ENCODE data around the gene SCLT1. TPM values are rescaled to one million over a fixed set of nuclear protein-coding genes. Genes with fewer than 3 reads are reported as not detected.

SCLT1 gene
- total RNA-seq, 1 donor from 2014 or later = 24.1 TPM

DNA sequence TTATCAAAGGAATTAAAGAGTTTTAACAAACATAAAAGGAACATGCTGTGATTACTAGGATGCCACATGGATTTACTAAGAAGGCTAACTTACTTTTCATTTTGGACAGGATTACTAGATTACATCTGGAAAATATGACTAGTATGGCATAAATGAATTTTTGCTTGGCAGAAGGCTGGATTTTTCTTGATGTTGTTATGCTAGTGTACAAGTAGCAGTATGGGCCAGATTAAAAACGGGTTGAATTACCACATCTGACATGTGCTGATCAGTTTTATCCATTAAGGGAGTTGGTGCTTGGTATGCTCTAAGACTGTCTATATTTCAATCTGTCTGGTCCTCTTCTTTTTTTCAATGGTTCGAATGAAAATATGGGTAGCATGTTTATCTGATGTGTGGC, 213.4 kb downstream of the SCLT1 start:
- DNase-seq (ENCODE audit: low spot score) = no peak
- no peaks in the 10 kb centered on the region for H3K9me3 Mint-ChIP-seq
- intact Hi-C loops (cut with micrococcal nuclease) = no loop called here
- no peak overlapping the region for H3K27ac Mint-ChIP-seq
- peaks cover 16% of the 10 kb centered on the region for H3K36me3 Mint-ChIP-seq (ENCODE audit: low read depth)
- H3K4me1 Mint-ChIP-seq (ENCODE audit: low read depth) = no peaks in the 10 kb centered on the region
- no peak overlapping the region for H3K4me3 Mint-ChIP-seq (ENCODE audit: low read depth)
- H3K27me3 Mint-ChIP-seq (ENCODE audit: low read depth) = no peaks in the 10 kb centered on the region

- H3K4me1 Mint-ChIP-seq (ENCODE audit: low read depth) = no peaks in the 10 kb centered on the region
- H3K36me3 Mint-ChIP-seq (ENCODE audit: low read depth) = peaks cover 17% of the 10 kb centered on the region
- H3K27ac Mint-ChIP-seq = no peak overlapping the region
- H3K4me3 Mint-ChIP-seq (ENCODE audit: low read depth) = no peak overlapping the region
- H3K9me3 Mint-ChIP-seq = no peaks in the 10 kb centered on the region
- no peaks in the 10 kb centered on the region for H3K27me3 Mint-ChIP-seq (ENCODE audit: low read depth)
- intact Hi-C loops (cut with micrococcal nuclease) = no loop called here
- no peak for DNase-seq (ENCODE audit: low spot score)
Observed at GRCh38 chr4:128879283-128879682, 214.1 kb downstream of the SCLT1 start.

DNA sequence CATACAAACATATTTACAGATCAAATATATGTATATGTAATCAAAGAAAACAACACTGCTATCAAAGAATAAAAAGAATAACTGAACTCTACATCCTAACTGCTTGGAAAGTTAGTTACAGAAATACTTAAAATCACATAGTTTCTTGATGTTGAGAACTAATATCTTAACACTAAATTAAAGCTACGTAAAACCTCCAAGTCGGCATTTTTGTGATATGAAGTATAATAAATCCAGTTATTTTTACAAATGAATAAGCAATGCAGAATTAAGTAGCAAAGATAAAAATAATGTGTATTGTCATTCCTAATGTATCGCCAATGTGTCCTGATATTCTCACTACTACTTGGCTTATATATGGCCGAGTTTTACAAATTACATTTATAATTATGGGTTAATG, 215.4 kb downstream of the SCLT1 start:
- H3K4me3 Mint-ChIP-seq (ENCODE audit: low read depth) = no peak overlapping the region
- no peak overlapping the region for H3K27ac Mint-ChIP-seq
- H3K36me3 Mint-ChIP-seq (ENCODE audit: low read depth) = peaks cover 23% of the 10 kb centered on the region
- DNase-seq (ENCODE audit: low spot score) = no peak
- no peaks in the 10 kb centered on the region for H3K27me3 Mint-ChIP-seq (ENCODE audit: low read depth)
- H3K4me1 Mint-ChIP-seq (ENCODE audit: low read depth) = no peaks in the 10 kb centered on the region
- no peaks in the 10 kb centered on the region for H3K9me3 Mint-ChIP-seq
- intact Hi-C loops (cut with micrococcal nuclease) = no loop called here

DNA sequence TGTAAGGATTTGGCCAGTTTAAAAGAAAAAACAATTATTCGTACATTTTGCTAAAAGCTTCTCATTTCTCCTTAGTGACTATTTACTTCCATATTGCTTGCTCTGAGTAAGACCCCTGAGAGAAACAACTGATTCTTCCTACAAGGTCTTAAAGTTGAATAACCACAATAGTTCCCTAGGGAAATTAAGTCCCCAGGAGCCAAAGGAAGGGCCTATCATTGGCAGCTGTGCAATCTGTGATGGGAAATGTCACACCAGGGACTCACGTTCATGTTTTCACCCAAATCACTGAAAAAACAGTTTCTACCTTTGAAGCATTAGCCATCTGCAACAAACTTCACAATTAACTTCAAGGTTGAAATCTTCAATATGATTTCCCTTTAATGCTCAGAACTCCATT, 217.1 kb downstream of the SCLT1 start:
- H3K4me1 Mint-ChIP-seq (ENCODE audit: low read depth) = no peaks in the 10 kb centered on the region
- no peak for DNase-seq (ENCODE audit: low spot score)
- no peak overlapping the region for H3K4me3 Mint-ChIP-seq (ENCODE audit: low read depth)
- no peaks in the 10 kb centered on the region for H3K9me3 Mint-ChIP-seq
- peaks cover 35% of the 10 kb centered on the region for H3K36me3 Mint-ChIP-seq (ENCODE audit: low read depth)
- H3K27me3 Mint-ChIP-seq (ENCODE audit: low read depth) = no peaks in the 10 kb centered on the region
- intact Hi-C loops (cut with micrococcal nuclease) = no loop called here
- no peak overlapping the region for H3K27ac Mint-ChIP-seq

DNA sequence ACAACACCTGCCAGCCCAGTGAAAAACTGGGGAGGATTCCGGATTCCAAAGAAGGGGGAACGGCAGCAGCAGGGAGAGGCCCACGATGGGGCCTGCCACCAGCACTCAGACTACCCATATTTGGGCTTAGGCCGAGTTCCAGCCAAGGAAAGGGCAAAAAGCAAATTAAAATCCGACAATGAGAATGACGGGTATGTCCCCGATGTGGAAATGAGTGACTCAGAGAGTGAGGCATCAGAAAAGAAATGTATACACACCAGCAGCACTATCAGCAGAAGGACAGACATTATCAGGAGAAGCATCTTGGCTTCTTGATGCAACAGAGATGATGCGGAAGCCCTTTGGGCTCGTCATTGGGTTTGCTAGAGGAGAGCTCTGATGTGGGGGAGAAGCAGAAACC, 221.4 kb downstream of the SCLT1 start:
- intact Hi-C loops (cut with micrococcal nuclease) = no loop called here
- Mint-ChIP-seq H3K4me3 (ENCODE audit: low read depth) (no peak overlapping the region), H3K36me3 (ENCODE audit: low read depth) (peaks cover 67% of the 10 kb centered on the region), H3K27me3 (ENCODE audit: low read depth) (no peaks in the 10 kb centered on the region), H3K27ac (no peak overlapping the region), H3K4me1 (ENCODE audit: low read depth) (peaks cover 5% of the 10 kb centered on the region), H3K9me3 (no peaks in the 10 kb centered on the region)
- no peak for DNase-seq (ENCODE audit: low spot score)

GRCh38 chr4:128869776-128870509, 223.4 kb downstream of the SCLT1 start:
- no peak for DNase-seq (ENCODE audit: low spot score)
- Mint-ChIP-seq H3K4me3 (ENCODE audit: low read depth) (no peak overlapping the region), H3K9me3 (no peaks in the 10 kb centered on the region), H3K27ac (peak overlapping the region; percentile 39), H3K4me1 (ENCODE audit: low read depth) (peaks cover 5% of the 10 kb centered on the region), H3K36me3 (ENCODE audit: low read depth) (peaks cover 73% of the 10 kb centered on the region), H3K27me3 (ENCODE audit: low read depth) (no peaks in the 10 kb centered on the region)
- intact Hi-C loops (cut with micrococcal nuclease) = loop anchor here (10.0 kb wide), 1 partner anchor 315 kb away; no protein-coding TSS in a partner anchor

- Mint-ChIP-seq H3K4me3 (ENCODE audit: low read depth) (no peak overlapping the region), H3K27ac (no peak overlapping the region), H3K9me3 (no peaks in the 10 kb centered on the region), H3K36me3 (ENCODE audit: low read depth) (peaks cover 78% of the 10 kb centered on the region), H3K4me1 (ENCODE audit: low read depth) (peaks cover 5% of the 10 kb centered on the region), H3K27me3 (ENCODE audit: low read depth) (no peaks in the 10 kb centered on the region)
- intact Hi-C loops (cut with micrococcal nuclease) = loop anchor here (10.0 kb wide), 1 partner anchor 314 kb away; no protein-coding TSS in a partner anchor
- DNase-seq (ENCODE audit: low spot score) = no peak
Observed at GRCh38 chr4:128868758-128869157, 224.6 kb downstream of the SCLT1 start.

DNA sequence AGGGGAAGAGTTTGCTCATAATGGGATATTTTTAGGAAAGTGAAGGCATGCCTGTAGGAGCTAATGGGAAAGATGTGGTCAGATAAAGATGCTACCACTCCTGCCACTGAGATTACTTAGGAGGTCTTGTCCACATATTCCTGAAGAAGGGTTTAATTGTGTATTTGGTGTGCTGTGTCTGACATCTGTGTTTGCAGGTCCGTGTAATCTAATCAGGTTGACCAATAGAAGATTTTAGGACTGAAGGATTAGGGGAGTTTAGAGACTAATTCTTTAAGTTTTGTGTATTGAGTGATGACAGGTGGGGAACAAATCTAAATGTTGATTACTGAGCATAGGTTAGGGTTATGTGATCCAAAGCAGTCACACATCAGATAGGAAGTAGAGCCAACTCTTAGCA, 226.6 kb downstream of the SCLT1 start:
- H3K27me3 Mint-ChIP-seq (ENCODE audit: low read depth) = no peaks in the 10 kb centered on the region
- no peak overlapping the region for H3K4me3 Mint-ChIP-seq (ENCODE audit: low read depth)
- no peak for DNase-seq (ENCODE audit: low spot score)
- H3K36me3 Mint-ChIP-seq (ENCODE audit: low read depth) = peaks cover 82% of the 10 kb centered on the region
- no peaks in the 10 kb centered on the region for H3K9me3 Mint-ChIP-seq
- intact Hi-C loops (cut with micrococcal nuclease) = loop anchor here (10.0 kb wide), 1 partner anchor 312 kb away; no protein-coding TSS in a partner anchor
- no peak overlapping the region for H3K27ac Mint-ChIP-seq
- peaks cover 23% of the 10 kb centered on the region for H3K4me1 Mint-ChIP-seq (ENCODE audit: low read depth)

DNA sequence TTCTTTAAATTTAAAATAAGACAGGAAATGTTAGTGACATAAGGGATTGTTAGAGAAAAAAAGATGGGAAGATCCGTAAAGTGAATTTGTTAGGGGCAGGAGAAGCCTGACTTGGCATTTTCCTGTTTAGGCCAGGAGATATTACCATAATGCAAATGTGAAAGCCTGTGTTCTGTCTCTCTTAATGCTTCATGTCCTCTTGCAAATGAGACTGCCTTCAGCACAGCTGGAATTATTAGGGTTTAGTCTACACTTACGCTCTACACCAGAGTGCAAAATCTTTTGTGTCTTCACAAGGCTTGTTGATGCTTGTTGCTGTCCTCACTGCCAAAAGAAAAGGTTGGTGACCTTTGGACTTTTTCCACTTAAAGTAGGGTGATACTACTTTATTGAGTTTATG, 227.1 kb downstream of the SCLT1 start:
- no peaks in the 10 kb centered on the region for H3K27me3 Mint-ChIP-seq (ENCODE audit: low read depth)
- no peak for DNase-seq (ENCODE audit: low spot score)
- H3K27ac Mint-ChIP-seq = no peak overlapping the region
- intact Hi-C loops (cut with micrococcal nuclease) = loop anchor here (10.0 kb wide), 1 partner anchor 311 kb away; no protein-coding TSS in a partner anchor
- H3K36me3 Mint-ChIP-seq (ENCODE audit: low read depth) = peaks cover 81% of the 10 kb centered on the region
- H3K4me1 Mint-ChIP-seq (ENCODE audit: low read depth) = peaks cover 27% of the 10 kb centered on the region
- no peak overlapping the region for H3K4me3 Mint-ChIP-seq (ENCODE audit: low read depth)
- H3K9me3 Mint-ChIP-seq = no peaks in the 10 kb centered on the region

DNA sequence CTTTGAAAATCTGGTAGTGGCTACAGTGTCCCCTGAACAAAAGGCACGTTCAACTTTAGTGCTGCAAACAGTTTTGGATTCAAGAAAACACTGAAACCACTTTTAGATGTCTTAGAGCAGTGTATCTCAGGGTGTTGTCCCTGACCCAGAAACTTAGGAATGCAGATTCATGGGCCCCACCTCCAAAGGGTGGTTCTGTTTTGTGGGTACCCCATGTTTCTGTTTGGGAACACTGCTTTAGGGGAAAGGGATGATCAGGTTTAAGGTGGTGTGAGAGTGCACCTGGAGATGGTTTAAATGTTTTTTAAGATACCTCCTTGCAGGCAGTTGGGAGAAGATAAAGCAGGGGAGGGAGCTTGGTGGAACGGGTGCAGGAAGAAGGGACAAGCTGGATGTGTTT, 228.2 kb downstream of the SCLT1 start:
- Mint-ChIP-seq H3K36me3 (ENCODE audit: low read depth) (peaks cover 78% of the 10 kb centered on the region), H3K4me3 (ENCODE audit: low read depth) (no peak overlapping the region), H3K4me1 (ENCODE audit: low read depth) (peaks cover 35% of the 10 kb centered on the region), H3K27ac (no peak overlapping the region), H3K9me3 (no peaks in the 10 kb centered on the region), H3K27me3 (ENCODE audit: low read depth) (no peaks in the 10 kb centered on the region)
- DNase-seq (ENCODE audit: low spot score) = no peak
- intact Hi-C loops (cut with micrococcal nuclease) = loop anchor here (10.0 kb wide), 1 partner anchor 310 kb away; no protein-coding TSS in a partner anchor

GRCh38 chr4:128863312-128864075, 229.8 kb downstream of the SCLT1 start:
- intact Hi-C loops (cut with micrococcal nuclease) = loop anchor here (1.0 to 10.0 kb wide), 8 partner anchors 23 to 672 kb away; partner anchors contain the start of gene SCLT1
- no peak overlapping the region for H3K4me3 Mint-ChIP-seq (ENCODE audit: low read depth)
- peaks cover 46% of the 10 kb centered on the region for H3K4me1 Mint-ChIP-seq (ENCODE audit: low read depth)
- peak overlapping the region; percentile 67 for H3K27ac Mint-ChIP-seq
- no peaks in the 10 kb centered on the region for H3K27me3 Mint-ChIP-seq (ENCODE audit: low read depth)
- peaks cover 78% of the 10 kb centered on the region for H3K36me3 Mint-ChIP-seq (ENCODE audit: low read depth)
- peak; percentile 41 for DNase-seq (ENCODE audit: low spot score)
- H3K9me3 Mint-ChIP-seq = no peaks in the 10 kb centered on the region

DNA sequence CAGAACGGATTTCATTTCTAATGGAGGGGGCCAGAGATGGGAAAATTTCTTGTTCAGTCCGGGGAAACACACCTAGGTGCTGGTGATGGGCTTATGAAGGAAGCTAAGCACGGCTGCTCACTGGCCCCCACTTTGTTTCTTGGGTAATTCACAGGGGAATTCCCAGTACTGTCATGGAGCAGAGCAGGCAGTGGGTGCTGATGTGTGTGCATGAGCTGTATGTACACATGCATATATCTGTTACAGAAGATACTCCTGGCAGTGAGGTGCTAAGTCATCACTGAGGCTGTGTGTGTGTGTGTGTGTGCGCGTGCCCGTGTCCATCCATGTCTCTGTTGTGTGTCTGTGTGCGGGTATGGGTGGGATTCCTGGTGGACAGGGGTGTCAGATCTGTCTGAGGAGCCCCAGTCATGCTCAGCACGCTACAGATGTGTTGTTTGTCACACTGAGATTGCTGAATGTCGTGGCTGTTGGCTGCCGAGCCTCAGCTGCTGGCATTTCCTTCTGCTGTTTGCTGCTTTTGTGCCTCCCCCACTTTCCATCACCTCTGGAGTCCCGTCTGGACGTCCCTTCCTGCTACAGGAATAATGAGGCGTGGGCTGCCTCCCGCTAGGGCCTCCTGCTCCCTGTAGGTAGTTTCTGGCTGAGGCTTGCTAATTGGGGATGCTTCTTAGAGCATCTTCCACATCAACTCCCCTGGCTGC, 230.6 kb downstream of the SCLT1 start:
- DNase-seq (ENCODE audit: low spot score) = no peak
- Mint-ChIP-seq H3K4me1 (ENCODE audit: low read depth) (peaks cover 42% of the 10 kb centered on the region), H3K27me3 (ENCODE audit: low read depth) (no peaks in the 10 kb centered on the region), H3K36me3 (ENCODE audit: low read depth) (peaks cover 80% of the 10 kb centered on the region), H3K4me3 (ENCODE audit: low read depth) (no peak overlapping the region), H3K9me3 (no peaks in the 10 kb centered on the region), H3K27ac (peak overlapping the region; percentile 67)
- intact Hi-C loops (cut with micrococcal nuclease) = loop anchor here (1.0 to 10.0 kb wide), 8 partner anchors 22 to 671 kb away; partner anchors contain the start of gene SCLT1

Data from activated T-helper 2 cell treated with anti-CD3 and anti-CD28 coated beads, Interferon-gamma antibody, Interleukin-2, Interleukin-4, amounts not matched to agents 10 μg/mL and 5 μg/mL and 100 μg/mL, durations not matched to agents 14 hours and 24 hours and 36 hours (primary cell).